Activated CD4-positive, alpha-beta T cell treated with anti-CD3 and anti-CD28 coated beads for 1 hour (primary cell): ENCODE measurements around the gene EXOC3L4.
"Not testable (repeated sequence)": the region's sequence is repeated elsewhere in the genome, so short reads cannot be mapped to it uniquely, and the experiment has no call there.

Experiments used
- DNase-seq: peaks from one replicate; pipeline ENCODE4 v3.0.0-alpha.2; 2020

Gene EXOC3L4

GRCh38 chr14:103108749-103109207 is 14.3 kb downstream of the EXOC3L4 start:
- no peak for DNase-seq

DNA sequence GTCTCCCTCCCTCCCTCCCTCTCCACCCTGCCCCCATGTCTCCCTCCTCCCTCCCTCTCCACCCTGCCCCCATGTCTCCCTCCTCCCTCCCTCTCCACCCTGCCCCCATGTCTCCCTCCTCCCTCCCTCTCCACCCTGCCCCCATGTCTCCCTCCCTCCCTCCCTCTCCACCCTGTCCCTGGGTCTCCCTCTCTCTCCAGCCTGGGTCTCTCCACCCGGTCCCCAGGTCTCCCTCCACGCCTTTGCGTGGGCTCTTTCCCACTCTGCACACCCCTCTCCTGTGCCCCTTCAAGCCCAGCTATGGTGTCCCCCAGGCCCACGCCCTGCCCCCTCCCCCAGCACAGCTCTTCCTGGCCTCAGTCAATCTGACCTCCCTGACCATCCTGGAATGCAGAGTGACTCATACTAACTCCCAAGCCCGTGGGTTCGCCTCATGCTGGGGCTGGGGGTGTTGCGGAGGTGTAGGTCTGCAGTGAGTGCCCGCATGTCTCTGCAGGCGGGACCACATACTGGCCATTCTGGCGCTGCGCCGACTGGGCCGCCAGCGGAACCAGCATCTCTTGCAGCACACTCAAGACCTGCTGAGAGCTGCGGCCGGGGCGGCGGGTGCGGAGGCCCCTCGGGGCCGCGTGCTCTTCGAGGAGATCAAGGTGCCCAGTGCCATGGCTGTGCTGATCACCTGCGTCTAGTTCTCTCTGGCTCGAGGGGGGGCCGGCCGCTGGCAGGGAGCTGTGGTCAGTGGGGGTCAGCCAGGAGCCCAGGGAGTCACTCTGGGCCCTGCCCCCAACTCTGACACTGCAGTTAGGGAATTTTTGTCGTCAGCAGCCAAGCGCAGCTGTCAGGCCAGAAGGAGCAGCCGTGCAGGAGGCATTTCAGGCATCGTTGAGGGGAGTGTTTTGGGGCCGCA is 15.3 kb downstream of the EXOC3L4 start:
- DNase-seq, result no peak

DNA sequence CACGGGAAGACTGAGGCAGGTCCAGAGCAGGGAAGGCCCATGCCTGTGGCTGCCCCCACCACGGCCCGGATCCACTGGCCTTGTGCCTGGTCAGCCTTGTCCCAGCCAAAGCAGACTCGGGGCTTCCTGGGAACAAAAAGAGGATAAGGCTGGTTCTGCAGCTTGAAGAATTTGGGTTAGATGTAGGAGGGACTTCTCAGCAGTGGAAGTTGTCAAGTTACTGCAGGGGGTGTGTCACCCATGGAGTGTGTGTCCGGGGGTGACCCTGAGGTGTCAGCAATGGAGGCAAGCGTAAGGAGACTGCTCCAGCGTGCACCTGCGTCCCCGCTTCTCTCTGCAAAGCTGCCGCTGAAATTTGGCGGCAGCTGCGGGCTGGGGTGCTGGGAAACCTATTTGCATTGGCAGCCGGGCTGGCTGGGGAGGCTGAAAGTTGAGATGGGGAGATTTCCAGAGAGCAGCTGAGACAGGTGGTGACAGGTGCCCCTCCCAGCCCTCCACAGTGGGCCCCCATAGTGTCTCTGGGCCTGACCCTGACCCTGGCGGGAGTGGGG is 16.2 kb downstream of the EXOC3L4 start:
- DNase-seq, result no peak

- DNase-seq, result no peak
Observed at GRCh38 chr14:103111232-103111868, 16.8 kb downstream of the EXOC3L4 start.

- no peak for DNase-seq
Observed at GRCh38 chr14:103112400-103113243, 18.1 kb downstream of the EXOC3L4 start.

GRCh38 chr14:103113303-103113702 is 18.8 kb downstream of the EXOC3L4 start:
- DNase-seq, result no peak

GRCh38 chr14:103113774-103114173 is 19.2 kb downstream of the EXOC3L4 start:
- DNase-seq, result no peak

GRCh38 chr14:103115086-103115679 is 20.7 kb downstream of the EXOC3L4 start:
- not testable (repeated sequence) for DNase-seq

- no peak for DNase-seq
Observed at GRCh38 chr14:103115845-103116572, 21.5 kb downstream of the EXOC3L4 start.

DNA sequence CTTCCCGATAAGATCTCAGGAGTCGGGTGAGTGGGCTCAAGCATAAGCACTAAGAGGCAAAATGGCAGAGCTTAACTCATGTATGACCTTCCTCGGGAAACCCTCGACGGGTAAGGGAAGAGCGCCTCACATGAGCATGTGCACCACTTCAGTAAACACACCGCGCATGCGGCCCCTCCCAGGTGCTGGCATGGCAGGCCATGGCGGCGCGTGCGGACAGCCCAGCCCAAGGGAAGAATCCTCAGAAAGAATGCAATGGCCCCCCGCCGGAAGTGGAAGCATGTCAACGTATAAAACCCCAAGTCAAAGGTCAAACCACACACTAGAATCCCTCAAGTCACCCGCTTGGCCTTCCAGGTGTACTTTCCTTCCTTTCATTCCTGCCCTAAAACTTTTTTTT is 22.1 kb downstream of the EXOC3L4 start:
- DNase-seq, result no peak

GRCh38 chr14:103117499-103117898 is 23.0 kb downstream of the EXOC3L4 start:
- not testable (repeated sequence) for DNase-seq

DNA sequence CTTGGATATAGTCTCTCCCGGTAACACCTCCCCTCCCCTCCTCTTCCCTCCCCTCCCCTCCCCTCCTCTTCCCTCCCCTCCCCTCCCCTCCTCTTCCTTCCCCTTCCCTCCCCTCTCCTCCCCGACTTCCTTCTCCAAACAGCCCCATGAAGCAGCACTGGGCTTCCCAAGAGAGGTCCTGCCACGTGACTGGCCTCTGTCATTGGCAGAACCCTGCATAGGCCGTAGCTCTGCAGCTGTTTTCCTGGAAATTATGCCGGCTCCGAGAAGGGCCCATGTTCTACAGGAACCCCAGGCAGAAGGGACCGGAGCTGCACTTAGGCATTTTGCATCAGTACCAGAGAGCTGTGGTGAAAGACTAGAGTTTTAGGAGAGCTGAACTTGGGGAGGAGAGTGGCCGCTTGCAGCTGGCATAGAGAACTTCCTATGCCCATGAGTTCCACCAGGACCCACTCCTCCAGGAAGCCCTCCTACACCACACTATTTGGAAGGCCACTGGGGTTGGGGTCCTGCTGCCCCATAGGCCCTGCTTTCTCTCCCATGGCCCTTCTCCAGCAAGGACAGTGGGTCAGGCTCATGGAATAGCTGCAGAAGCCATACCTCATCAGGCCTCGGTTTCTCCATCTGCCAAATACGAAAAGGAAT is 23.6 kb downstream of the EXOC3L4 start:
- no peak for DNase-seq

DNA sequence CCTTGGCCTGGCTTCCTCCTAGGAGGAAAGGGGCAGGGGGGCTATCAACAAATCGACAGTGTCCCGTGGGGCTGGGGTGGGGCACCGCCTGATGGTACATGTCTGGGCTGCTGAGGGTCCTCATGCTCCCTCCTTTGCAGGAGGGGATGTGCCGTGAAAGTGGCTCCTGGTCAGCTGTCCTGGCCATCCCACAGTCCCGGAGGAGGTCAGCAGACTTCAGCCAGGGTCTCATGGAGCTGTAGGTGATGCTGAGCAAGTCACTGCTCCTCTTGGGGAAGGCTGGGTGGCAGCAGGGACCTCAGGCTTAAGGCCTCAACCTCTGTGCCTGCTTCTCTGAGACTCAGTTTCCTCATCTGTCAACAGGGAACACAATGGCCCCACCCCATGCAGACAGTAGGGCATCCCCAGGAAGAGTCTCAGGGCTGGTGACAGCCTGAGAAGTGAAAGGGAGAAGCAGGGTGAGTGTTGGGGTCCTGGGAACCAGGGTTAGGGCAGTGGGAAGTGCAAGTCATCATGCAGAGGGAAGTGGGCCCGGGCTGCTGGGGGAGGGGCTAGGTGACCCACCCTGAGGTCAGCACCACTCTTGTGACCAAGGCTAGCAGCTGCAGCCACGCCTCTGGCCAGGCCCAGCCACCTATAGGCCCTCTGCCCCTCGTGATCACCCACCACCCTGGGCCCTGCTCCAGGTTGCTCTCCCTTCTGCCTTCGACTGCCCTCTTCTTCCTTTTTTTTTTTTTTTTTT is 24.3 kb downstream of the EXOC3L4 start:
- no peak for DNase-seq

GRCh38 chr14:103119527-103119926 is 25.0 kb downstream of the EXOC3L4 start:
- not testable (repeated sequence) for DNase-seq

- DNase-seq, result no peak
Observed at GRCh38 chr14:103121121-103121845, 26.8 kb downstream of the EXOC3L4 start.

DNA sequence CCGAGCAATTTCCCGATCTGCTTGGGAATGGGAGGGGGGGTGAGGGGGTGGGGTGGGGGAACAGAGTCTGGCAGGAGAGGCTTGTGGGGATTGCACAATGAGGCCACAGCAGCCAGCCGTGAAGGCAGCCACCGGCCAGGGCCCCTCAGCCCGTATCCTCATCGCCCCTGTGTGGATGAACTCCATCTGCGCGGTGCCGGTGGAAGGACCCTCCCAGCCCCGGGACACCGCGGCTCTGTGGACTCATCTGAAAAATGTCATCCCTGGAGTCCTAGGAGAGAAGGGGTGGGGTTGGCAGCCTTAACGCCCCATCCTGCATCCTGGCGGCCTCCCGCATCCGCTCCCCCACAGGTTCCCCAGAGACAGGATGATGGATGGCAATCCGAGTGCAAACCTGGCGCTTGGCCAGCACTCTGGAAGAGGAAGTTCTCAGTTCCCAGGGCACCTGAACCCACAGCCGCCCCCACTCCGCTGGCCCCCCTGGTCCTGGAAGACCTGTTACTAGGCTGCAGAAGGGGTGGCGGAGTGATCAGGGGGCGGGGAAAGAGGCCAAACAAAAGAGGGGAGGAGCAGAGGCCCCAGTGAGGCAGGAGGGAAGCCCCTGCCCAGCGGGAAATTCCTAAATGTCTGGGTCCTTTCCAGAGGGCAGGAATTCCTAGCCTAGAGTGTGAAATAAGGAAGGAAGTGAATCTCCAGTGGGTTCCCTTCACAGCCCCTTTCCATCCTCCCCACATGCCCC is 27.5 kb downstream of the EXOC3L4 start:
- no peak for DNase-seq

DNA sequence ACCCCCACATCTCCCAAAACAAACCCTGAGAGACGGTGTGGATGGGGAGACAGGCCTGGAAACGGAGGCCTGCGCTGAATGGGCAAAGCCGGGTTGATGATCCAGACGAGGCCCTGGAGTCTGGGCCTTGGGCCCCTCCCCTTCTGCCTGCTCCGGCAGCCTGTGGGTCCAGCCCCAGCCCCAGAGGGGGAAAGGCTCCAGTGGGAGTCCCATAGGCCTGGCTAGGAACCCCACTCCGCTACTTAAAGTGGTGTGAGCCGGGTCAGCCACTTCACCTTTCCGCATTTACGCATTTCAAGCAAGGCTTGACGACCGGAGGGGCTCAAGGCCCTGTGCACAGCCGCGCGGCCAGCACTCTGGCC is 28.0 kb downstream of the EXOC3L4 start:
- no peak for DNase-seq

- DNase-seq, result no peak
Observed at GRCh38 chr14:103122947-103123633, 28.6 kb downstream of the EXOC3L4 start, which contains the start of gene TNFAIP2. Gene TNFAIP2, plus strand, starts transcription at chr14:103123461. Its CDS starts 2,997 bp downstream, at chr14:103126458.
